Tibial nerve (tissue), 4 donors: ENCODE measurements around the gene CACNA1H.

Experiments used
- EP300 ChIP-seq, 2 donors: sonication (generic); formaldehyde crosslinking; IDR thresholded peaks; one replicate each; pipeline ENCODE4 v1.6.1; 2017; ENCODE audit warnings: antibody characterized with exemption in 2 of 2, mild to moderate bottlenecking in 1 of 2
- POLR2A ChIP-seq, 2 donors: fragments of 450-650 bp; IDR thresholded peaks; one replicate each; pipeline ENCODE4 v1.6.1; 2017; ENCODE audit warnings: antibody characterized with exemption in 2 of 2, mild to moderate bottlenecking in 2 of 2, moderate library complexity in 2 of 2
- TF ChIP-seq, protein P1 (sequence below), 5 experiments: fragments of 200-600 bp in 3 of 5; fragments of 450-650 bp in 2 of 5; sonication (generic) in 3 of 5; IDR thresholded peaks; one replicate each; pipeline ENCODE4 v1.5.1; 2016 to 2019; ENCODE audit warnings: antibody characterized with exemption in 5 of 5, mild to moderate bottlenecking in 3 of 5, moderate library complexity in 2 of 5

DNA sequence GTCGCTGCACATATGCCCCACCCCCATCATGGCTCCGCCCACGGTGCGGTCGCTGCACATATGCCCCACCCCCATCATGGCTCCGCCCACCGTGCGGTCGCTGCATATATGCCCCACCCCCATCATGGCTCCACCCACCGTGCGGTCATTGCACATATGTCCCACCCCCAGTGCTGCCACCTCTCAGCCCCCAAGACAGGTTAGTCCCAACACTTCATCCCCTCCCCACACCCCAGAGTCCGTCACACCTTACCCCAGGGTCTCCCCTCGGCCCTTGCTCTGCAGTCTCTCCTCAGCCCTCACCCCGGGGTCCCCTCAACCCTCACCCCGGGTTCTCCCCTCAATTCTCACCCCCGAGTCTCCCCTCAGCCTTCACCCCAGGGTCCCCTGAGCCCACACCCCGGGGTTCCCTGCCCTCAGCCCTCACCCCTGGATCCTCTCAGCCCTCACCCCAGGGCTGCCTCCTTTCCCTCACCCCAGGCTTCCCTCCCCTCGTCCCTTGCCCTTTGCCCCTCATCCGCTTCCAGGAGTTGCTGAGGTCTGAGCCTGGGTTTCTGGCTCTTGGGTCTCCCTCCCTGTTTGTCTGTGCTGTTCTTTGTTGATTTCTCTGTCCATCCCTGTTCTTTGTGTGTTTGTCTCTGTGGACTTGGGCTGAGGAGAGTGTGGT lies 46.6 kb downstream of the CACNA1H start:
- TF ChIP-seq, protein P1, sequence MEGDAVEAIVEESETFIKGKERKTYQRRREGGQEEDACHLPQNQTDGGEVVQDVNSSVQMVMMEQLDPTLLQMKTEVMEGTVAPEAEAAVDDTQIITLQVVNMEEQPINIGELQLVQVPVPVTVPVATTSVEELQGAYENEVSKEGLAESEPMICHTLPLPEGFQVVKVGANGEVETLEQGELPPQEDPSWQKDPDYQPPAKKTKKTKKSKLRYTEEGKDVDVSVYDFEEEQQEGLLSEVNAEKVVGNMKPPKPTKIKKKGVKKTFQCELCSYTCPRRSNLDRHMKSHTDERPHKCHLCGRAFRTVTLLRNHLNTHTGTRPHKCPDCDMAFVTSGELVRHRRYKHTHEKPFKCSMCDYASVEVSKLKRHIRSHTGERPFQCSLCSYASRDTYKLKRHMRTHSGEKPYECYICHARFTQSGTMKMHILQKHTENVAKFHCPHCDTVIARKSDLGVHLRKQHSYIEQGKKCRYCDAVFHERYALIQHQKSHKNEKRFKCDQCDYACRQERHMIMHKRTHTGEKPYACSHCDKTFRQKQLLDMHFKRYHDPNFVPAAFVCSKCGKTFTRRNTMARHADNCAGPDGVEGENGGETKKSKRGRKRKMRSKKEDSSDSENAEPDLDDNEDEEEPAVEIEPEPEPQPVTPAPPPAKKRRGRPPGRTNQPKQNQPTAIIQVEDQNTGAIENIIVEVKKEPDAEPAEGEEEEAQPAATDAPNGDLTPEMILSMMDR (IDR thresholded peaks at IDR 0.05): no peak
- TF ChIP-seq POLR2A (IDR thresholded peaks at IDR 0.05) (no peak), EP300 (IDR thresholded peaks at IDR 0.05) (no peak)
